Lung (tissue), 12 donors: ENCODE results near the gene GALC. TPM values are rescaled to one million over a fixed set of nuclear protein-coding genes. Genes with fewer than 3 reads are reported as not detected.
"Not testable (repeated sequence)": the region's sequence is repeated elsewhere in the genome, so short reads cannot be mapped to it uniquely, and the experiment has no call there.

Source experiments
- ATAC-seq: fragments of 200-7000 bp; cut with Tn5 transposase; one replicate; pipeline ENCODE4 v1.9.1; 2020; ENCODE audit warnings: moderate number of reproducible peaks; ENCODE audit not compliant: insufficient read depth, low FRiP score
- DNase-seq, 3 donors: peaks; one replicate each; pipeline ENCODE4 v3.0.0-alpha.2; 2013 to 2017
- H3K27ac ChIP-seq, 2 donors: one replicate each; pipeline ENCODE4 v1.5.1; 2013; ENCODE audit warnings: mild to moderate bottlenecking in 2 of 2, moderate library complexity in 2 of 2, control low read depth in 1 of 2, inconsistent platforms in 1 of 2, low read depth in 1 of 2, low read length in 1 of 2
- H3K27me3 ChIP-seq, 3 donors: one replicate each; pipeline ENCODE4 v1.5.1; 2013; ENCODE audit warnings: low read length in 2 of 3; ENCODE audit not compliant: control insufficient read depth in 3 of 3, insufficient read depth in 3 of 3
- H3K36me3 ChIP-seq, 4 donors: one replicate each; pipeline ENCODE4 v1.5.1; 2013; ENCODE audit warnings: low read length in 4 of 4, mild to moderate bottlenecking in 1 of 4, moderate library complexity in 1 of 4; ENCODE audit not compliant: control insufficient read depth in 4 of 4, insufficient read depth in 4 of 4
- H3K4me1 ChIP-seq, 5 donors: one replicate each; pipeline ENCODE4 v1.5.1; 2013; ENCODE audit warnings: low read length in 5 of 5, mild to moderate bottlenecking in 2 of 5, moderate library complexity in 1 of 5; ENCODE audit not compliant: control insufficient read depth in 5 of 5, insufficient read depth in 5 of 5
- H3K4me3 ChIP-seq: one replicate; pipeline ENCODE4 v1.5.1; 2013; ENCODE audit warnings: mild to moderate bottlenecking, control low read depth, moderate library complexity
- H3K9ac ChIP-seq, 2 donors: one replicate each; pipeline ENCODE4 v1.5.1; 2013; ENCODE audit warnings: low read length in 2 of 2, control low read depth in 1 of 2; ENCODE audit not compliant: insufficient read depth in 1 of 2
- H3K9me3 ChIP-seq, 4 donors: one replicate each; pipeline ENCODE4 v1.5.1; 2013; ENCODE audit warnings: low read length in 3 of 4, mild to moderate bottlenecking in 1 of 4, moderate library complexity in 1 of 4; ENCODE audit not compliant: control insufficient read depth in 4 of 4, insufficient read depth in 3 of 4
- WGBS, 2 donors: extraction: QIAGEN DNeasy Blood & Tissue Kit; methylation state at CpG; one replicate each; pipeline ENCODE4 v1.1.7; 2013; 5-methylcytosine and 5-hydroxymethylcytosine counted together
- polyA plus RNA-seq, 2 donors: library from polyadenylated mRNA; stranded (reverse); fragments of 200-250 nt; gene quantifications; one replicate each; pipeline ENCODE4 v1.2.1, GENCODE V29; 2013
- total RNA-seq, 2 donors: library from RNA; depleted of rRNA in 1 of 2; stranded (reverse); fragments of >200 nt in 1 of 2; gene quantifications; one replicate each; pipeline ENCODE4 v1.2.1, GENCODE V29; 2014 to 2021
- TF ChIP-seq, protein P1 (sequence below): IDR thresholded peaks from 2 replicates; pipeline ENCODE4 v1.5.1; 2012; ENCODE audit warnings: mild to moderate bottlenecking; ENCODE audit errors: control extremely low read depth, extremely low read depth
- donor health status: control.
- donor health status: control.
- donor health status: Bipolar disorder and iron deficiency.
- donor health status: healthy.
- donor health status: DM: yes; HTN: yes; CAD: no.

The GALC gene
- total and polyA plus RNA-seq, 4 donors: 10.0 to 51.1 (median 33.5) TPM

DNA sequence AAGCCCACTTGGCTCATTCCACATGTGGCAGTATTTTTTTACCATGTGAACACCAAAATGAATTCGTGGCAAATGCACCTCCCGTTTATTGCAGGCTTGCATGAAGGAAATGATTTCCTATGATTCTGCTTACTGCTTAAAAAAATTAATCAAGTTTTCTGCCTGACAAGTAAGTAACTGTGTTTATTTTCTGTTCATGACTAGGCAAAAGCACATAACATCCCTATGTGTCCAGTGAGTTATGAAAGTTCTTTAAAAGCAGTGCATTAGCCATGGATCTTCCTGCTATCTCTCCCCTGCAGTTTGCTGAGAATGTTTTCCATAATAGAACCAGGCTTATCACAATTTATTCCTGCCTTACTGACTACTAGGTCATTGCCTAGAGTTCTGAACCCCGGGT lies 32.3 kb upstream of the GALC start:
- Histone ChIP-seq H3K4me1 (peaks cover 0 to 1% (median 0%) of the 10 kb centered on the region in 5 donors), H3K27ac (no peak overlapping the region), H3K27me3 (no peaks in the 10 kb centered on the region), H3K9ac (no peak overlapping the region), H3K36me3 (no peaks in the 10 kb centered on the region), H3K4me3 (no peak overlapping the region), H3K9me3 (no peaks in the 10 kb centered on the region)
- no peak for ATAC-seq
- TF ChIP-seq, protein P1, sequence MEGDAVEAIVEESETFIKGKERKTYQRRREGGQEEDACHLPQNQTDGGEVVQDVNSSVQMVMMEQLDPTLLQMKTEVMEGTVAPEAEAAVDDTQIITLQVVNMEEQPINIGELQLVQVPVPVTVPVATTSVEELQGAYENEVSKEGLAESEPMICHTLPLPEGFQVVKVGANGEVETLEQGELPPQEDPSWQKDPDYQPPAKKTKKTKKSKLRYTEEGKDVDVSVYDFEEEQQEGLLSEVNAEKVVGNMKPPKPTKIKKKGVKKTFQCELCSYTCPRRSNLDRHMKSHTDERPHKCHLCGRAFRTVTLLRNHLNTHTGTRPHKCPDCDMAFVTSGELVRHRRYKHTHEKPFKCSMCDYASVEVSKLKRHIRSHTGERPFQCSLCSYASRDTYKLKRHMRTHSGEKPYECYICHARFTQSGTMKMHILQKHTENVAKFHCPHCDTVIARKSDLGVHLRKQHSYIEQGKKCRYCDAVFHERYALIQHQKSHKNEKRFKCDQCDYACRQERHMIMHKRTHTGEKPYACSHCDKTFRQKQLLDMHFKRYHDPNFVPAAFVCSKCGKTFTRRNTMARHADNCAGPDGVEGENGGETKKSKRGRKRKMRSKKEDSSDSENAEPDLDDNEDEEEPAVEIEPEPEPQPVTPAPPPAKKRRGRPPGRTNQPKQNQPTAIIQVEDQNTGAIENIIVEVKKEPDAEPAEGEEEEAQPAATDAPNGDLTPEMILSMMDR: no peak
- no peak for DNase-seq
- 55 to 66% methylated on average over 3 of the region's 3 CpGs for WGBS, 2 donors

DNA sequence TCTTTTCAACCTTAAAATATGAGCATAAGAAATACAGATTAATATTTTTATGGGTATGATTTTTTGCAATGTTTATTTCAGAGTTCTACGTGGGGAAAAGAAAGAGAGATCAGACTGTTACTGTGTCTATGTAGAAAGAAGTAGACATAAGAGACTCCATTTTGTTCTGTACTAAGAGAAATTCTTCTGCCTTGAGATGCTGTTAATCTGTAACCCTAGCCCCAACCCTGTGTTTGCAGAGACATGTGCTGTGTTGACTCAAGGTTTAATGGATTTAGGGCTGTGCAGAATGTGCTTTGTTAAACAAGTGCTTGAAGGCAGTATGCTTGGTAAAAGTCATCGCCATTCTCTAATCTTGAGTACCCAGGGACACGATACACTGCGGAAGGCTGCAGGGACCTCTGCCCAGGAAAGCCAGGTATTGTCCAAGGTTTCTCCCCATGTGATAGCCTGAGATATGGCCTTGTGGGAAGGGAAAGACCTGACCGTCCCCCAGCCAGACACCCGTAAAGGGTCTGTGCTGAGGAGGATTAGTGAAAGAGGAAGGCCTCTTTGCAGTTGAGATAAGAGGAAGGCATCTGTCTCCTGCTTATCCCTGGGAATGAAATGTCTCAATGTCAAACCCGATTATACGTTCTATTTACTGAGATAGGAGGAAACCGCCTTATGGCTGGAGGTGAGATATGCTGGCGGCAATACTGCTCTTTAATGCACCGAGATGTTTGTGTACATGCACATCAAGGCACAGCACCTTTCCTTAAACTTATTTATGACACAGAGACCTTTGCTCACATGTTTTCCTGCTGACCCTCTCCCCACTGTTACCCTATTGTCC lies 31.5 kb upstream of the GALC start:
- H3K36me3 ChIP-seq, H3K27me3 ChIP-seq, DNase-seq, H3K4me1 ChIP-seq, H3K4me3 ChIP-seq, H3K27ac ChIP-seq, H3K9me3 ChIP-seq, ATAC-seq, H3K9ac ChIP-seq: not testable (repeated sequence)
- 68 to 72% methylated on average over 11 of the region's 11 CpGs for WGBS, 2 donors

DNA sequence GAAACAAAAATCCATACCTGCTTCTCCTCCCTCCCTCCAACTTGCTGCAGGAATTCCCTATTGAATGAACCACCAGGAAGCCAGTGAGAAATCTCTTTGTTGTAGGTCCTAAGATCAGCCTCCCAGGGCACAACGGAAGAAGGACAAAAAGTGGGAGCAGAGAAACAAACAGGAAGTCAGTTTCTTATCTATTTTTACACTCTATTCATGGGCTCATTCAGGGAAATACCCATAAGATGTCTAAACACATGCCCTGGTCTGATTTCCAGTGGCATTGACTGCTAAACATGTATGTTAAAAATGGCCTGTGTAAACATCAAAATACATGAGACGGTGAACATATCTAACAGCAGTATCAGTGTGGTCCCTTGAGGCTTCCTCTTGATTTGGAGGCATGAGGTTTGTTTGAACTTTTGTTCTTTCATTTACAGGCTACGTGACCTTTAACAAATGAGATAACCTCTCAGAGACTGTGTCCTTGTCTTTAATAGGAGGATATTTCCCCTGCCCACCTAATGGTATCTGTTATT lies 30.7 kb upstream of the GALC start:
- TF ChIP-seq, protein P1: no peak
- ATAC-seq: no peak
- H3K4me1 ChIP-seq: peaks cover 0 to 1% (median 0%) of the 10 kb centered on the region in 5 donors
- no peaks in the 10 kb centered on the region for H3K27me3 ChIP-seq
- no peaks in the 10 kb centered on the region for H3K9me3 ChIP-seq
- no peak overlapping the region for H3K9ac ChIP-seq
- WGBS, 2 donors: 47 to 60% methylated on average over 3 of the region's 3 CpGs
- no peak overlapping the region for H3K4me3 ChIP-seq
- no peak overlapping the region for H3K27ac ChIP-seq
- H3K36me3 ChIP-seq: no peaks in the 10 kb centered on the region
- DNase-seq: no peak

DNA sequence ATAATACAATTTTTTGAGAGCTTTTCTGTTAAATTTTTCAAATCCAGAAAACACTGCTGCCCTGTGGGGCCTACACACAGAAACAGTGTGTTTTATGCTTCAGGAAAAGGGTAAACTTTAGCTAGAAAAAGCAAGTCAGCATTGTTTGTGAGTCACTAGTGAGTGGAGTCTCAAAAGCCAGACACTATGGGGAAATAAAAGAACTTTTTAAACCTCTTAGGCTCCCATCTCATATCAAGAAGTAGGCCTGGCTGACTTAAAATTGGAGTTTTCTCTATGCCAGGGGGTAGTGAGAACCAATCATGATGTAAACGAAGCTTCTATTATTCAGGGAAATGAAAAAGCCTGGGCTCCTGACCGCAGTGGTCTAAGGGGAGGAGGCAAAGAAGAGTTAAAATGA lies 24.6 kb upstream of the GALC start:
- H3K27me3 ChIP-seq: no peaks in the 10 kb centered on the region
- peaks cover 0 to 17% (median 0%) of the 10 kb centered on the region in 5 donors for H3K4me1 ChIP-seq
- no peak for DNase-seq
- H3K27ac ChIP-seq: no peak overlapping the region
- WGBS, 2 donors: 88 to 94% methylated on average over 2 of the region's 2 CpGs
- no peak overlapping the region for H3K4me3 ChIP-seq
- H3K9me3 ChIP-seq: no peaks in the 10 kb centered on the region
- ATAC-seq: no peak
- TF ChIP-seq, protein P1: no peak
- H3K36me3 ChIP-seq: no peaks in the 10 kb centered on the region
- H3K9ac ChIP-seq: no peak overlapping the region
